Measurements from ENCODE around the gene RNF207. TPM values are rescaled to one million over a fixed set of nuclear protein-coding genes. Genes with fewer than 3 reads are reported as not detected.

Gene RNF207
- total RNA-seq, 1 donor from 2014 or later: 70.1 TPM

DNA sequence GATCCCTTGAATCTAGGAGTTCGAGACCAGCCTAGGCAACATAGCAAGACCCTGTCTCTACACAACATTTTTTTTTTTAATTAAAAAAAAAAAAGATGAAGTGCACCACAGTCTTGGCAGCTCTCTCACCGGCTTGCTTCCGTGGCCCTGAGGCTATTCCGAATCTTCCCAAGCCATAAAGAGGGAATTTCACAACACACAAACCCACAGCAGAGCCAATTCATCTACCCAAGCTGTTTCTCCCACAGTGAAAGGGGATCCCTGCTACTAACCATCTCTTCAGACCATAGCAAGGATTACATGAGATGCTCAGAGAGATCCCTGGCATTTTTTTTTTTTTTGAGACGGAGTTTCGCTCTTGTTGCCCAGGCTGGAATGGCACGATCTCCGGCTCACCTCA lies 17.5 kb upstream of the RNF207 start:
- ATAC-seq (ENCODE audit: poor library complexity): no peak
- intact Hi-C loops (cut with DNase I): no loop called here
- DNase-seq: no peak

DNA sequence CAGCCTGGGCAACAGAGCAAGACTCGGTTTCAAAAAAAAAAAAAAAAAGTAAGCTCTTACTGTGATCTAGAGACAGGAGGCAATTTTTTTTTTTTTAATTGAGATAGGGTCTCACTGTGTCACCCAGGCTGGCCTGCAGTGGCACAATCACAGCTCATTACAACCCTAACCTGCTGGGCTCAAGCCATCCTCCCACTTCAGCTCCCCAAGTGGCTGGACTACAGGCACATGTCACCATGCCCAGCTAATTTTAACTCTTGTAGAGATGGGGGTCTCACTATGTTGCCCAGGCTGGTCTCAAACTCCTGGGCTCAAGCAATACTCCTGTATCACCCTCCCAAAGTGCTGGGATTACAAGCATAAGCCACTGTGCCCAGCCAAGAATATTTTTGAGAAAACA lies 14.0 kb upstream of the RNF207 start:
- ATAC-seq (ENCODE audit: poor library complexity): no peak
- no peak for DNase-seq
- intact Hi-C loops (cut with DNase I): no loop called here

DNA sequence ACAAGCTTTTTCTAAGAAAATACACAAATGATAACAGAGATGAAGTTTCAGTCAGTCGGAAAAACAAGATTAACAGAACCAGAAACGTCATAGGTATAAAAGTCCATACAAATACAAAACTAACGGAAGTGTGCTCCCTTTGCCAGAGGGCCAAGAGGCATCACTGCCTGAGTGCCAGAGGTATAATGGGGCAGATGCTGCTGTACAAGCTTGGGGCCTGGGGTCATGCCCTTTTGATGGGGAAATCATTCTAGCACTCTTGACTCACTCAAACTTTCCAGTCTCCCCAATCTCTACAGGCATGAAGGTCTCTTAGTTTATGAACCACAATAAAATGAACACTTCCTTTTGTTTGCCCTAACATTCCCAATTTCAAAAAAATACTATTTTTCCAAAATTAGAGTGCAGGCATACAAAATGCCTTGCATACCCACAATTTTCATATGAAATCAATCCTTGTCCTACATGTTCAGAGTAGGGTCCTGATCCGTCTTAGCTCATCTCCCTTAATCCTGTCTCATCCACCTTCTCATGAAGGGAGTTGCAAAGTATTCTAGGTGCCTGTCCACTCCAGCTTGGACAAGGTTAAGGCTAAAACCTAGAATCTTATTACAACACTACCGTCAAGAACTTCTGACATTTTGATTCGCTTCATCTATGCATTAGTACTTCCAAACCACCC lies 8.0 kb upstream of the RNF207 start:
- intact Hi-C loops (cut with DNase I): no loop called here
- no peak for ATAC-seq (ENCODE audit: poor library complexity)
- no peak for DNase-seq

DNA sequence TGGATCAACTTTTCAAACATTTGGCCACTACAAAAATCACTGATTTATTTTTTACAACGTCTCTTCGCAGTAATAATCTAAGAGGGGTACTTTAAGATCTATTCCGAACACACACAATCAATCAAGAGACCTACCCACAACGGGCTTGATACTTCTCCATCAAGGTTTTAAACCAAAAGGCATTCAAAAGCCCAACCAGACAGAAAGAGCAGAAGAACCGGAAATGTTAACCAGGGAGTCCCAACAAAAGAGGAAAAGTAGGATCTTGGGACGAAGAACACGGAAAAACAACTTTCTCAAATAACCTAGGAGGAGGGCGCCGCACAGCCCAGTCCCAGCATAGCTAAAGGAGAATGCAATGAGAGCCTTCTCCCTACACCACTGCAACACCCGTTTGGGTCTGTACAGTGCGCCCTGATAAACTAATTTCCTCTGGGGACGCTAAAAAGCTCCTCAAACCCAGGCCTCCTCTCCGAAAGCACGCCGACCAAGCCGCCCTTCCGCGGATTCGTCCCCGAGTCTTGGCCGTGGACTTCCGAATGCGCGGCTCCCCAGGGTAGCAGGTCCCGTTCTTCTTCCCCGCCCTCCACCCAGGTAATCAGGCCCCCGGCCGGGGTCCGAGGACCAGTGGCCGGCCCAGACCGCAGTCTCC lies 7.1 kb upstream of the RNF207 start:
- intact Hi-C loops (cut with DNase I): no loop called here
- peak; percentile 52 for DNase-seq
- ATAC-seq (ENCODE audit: poor library complexity): peak; percentile 4

DNA sequence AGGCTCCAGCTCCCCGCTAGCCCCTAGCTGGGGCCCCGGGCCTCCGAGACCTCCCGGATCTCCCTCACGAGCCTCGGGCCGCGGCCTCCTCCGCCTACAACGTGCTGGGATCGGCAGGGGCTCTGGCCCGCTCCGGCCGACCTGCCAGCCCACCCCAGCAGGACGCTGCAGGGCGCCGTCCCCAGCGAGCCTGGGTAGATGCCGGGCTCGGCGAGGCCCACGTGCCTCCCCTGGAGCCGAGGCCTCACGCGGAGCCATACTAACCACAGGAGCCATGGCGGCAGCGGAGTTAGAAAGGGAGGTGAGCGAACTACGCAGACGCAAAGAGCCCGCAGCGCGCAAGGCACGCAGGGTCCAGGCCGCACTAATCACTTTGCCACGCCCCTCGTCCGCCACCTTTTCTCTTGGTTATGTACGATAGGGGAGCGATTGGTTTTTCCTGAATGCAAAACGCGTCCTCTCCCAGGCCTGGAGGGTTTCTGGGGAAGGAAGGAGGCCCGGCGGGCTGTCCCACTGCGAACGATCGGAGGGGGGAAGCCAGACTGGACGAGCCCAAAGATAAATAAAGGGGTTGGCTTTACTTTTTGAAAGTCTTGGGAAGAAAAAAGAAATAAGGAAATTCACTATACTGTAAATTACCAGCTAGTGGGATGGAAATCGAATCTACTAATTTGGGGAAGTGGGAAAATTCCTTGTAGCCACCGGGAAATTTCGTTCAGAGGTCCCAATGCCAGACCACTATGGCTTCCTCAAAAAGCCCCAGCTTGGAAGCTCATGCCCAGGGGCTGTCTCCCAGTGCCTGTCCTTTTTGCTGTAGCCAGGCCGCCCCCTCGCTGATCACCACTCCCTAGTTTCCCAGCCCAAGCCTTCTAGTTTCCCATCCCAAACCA lies 6.4 kb upstream of the RNF207 start, which contains the start of gene RPL22:
TSS of gene RPL22 (minus strand) at position 298 of the 890 bp plus-strand sequence. CDS start at position 276, 22 bp downstream.
- DNase-seq: peak; percentile 99
- intact Hi-C loops (cut with DNase I): loop anchor here (5.0 kb wide), 1 partner anchor 38 kb away; the partner anchor contains the start of gene ICMT
- ATAC-seq (ENCODE audit: poor library complexity): peak; percentile 99

DNA sequence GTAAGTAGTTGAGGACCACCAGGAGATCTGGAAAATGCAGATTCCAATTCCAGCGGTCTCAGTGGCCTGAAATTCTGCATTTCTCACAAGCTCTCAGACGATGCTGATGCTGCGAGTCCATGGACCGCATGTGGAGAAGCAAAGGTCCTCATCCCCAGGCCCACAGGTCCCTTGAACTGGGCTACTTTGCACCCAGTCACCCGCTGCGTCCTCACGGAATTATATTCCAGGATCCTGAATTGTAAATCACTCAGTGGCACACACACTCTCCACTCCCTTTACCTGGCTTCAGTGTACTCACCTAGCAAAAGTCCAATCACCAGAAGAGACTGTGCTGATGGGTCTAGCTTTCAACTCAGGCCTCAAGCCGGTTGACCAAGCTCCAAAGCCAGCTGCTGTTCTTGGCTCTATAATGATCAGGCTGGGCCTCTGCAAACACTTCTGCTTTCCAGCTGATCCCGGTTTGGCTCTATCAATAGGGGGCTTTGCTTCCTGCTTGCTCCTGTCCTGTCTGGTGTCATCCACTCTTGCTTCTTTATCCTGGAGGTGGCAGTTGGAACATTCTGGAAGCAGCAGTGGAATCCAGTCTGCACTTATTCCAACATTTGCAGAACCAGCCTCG lies 5.6 kb upstream of the RNF207 start:
- DNase-seq: no peak
- intact Hi-C loops (cut with DNase I): loop anchor here (5.0 kb wide), 1 partner anchor 37 kb away; the partner anchor contains the start of gene ICMT
- no peak for ATAC-seq (ENCODE audit: poor library complexity)

DNA sequence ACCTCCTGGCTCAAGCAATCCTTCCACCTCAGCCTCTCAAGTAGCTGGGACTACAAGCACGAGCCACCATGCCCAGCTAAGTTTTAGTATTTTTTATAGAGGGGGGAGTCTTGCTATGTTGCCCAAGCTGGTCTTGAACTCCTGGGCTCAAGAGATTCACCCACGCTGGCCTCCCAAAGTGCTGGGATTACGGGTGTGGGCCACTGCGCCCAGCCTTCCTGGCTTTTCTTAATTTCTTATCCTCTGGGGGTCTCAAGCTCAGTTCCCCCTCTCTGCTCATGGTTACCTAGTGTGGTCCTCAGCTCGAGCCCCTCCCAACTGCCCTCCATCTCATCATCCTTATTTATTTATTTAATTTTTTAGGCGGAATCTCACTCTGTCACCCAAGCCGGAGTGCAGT lies 3.7 kb upstream of the RNF207 start:
- DNase-seq (no peak), ATAC-seq (ENCODE audit: poor library complexity) (no peak)
- intact Hi-C loops (cut with DNase I): loop anchor here (5.0 kb wide), 1 partner anchor 35 kb away; the partner anchor contains the start of gene ICMT

DNA sequence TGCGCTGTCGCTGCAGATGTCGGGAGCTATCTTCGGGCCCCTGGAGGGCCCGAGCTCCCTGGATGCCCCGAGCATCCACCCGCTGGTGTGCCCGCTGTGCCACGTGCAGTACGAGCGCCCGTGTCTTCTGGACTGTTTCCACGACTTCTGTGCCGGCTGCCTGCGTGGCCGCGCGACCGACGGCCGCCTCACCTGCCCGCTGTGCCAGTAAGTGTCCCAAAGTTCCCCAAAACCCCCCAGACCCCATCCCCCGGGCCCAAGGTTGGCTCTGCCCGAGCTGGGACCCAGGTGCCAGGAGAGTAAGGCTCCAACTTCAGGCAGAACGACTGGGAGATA lies 569 bp downstream of the RNF207 start:
- intact Hi-C loops (cut with DNase I): no loop called here
- peak; percentile 4 for ATAC-seq (ENCODE audit: poor library complexity)
- DNase-seq: no peak

DNA sequence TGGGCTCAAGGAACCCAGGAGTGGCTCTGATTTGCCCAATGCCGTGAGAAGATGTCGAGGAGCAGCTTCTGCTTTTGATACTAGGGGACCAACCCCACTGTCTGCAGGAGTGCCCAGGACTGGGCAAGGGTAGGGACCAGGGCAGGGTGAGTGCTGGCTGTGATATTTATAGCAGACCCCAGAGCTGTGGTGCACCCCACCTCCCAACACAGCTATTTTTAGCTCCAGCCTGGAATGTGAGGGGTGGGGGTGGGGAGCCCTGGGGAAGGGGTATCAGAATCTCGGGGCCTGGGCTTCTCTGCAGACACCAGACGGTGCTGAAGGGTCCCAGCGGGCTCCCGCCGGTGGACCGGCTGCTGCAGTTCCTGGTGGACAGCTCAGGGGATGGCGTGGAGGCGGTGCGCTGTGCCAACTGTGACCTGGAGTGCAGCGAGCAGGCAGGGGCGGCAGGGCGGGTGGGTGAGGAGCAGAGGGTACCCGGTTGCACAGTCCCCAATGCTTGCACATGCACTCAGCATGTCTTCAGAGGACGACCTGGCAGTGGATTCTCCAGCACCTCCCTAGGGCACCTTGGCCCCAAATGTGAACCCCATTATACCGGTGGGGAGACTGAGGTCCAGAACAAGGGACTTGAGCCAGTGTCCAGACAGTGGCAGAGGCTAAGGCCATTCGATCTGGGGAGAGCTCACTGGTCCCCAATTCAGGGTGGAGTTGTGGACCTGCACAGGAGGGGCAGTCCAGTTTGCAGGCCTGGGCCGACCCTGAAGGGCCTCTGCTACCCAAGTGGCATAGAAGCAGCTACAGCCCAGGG lies 1.4 kb downstream of the RNF207 start:
- intact Hi-C loops (cut with DNase I): no loop called here

DNA sequence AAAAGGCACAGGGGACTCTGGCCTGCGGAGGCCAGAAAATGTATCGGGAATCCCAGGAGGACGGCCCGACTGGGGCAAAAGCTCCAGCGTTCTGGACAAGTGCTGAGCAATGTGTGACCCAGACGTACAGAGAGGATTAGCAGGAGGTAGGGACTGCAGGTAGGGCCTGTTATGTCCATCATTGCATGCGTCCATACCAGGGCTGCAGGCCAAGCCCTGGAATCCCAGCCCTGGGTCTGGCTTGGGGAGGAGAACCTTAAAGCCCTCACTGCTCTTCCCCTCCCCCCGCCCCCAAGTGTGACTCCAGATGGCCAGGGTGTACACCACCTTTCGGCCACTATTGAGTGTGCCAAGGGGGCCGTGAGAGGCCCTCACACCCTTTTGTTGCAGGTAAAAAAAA lies 2.0 kb downstream of the RNF207 start:
- ATAC-seq (ENCODE audit: poor library complexity): no peak
- no peak for DNase-seq
- intact Hi-C loops (cut with DNase I): no loop called here

More for the DNA sequence above, 1.4 kb downstream of the RNF207 start:
- DNase-seq: peak; percentile 56
- peak; percentile 44 for ATAC-seq (ENCODE audit: poor library complexity)

DNA sequence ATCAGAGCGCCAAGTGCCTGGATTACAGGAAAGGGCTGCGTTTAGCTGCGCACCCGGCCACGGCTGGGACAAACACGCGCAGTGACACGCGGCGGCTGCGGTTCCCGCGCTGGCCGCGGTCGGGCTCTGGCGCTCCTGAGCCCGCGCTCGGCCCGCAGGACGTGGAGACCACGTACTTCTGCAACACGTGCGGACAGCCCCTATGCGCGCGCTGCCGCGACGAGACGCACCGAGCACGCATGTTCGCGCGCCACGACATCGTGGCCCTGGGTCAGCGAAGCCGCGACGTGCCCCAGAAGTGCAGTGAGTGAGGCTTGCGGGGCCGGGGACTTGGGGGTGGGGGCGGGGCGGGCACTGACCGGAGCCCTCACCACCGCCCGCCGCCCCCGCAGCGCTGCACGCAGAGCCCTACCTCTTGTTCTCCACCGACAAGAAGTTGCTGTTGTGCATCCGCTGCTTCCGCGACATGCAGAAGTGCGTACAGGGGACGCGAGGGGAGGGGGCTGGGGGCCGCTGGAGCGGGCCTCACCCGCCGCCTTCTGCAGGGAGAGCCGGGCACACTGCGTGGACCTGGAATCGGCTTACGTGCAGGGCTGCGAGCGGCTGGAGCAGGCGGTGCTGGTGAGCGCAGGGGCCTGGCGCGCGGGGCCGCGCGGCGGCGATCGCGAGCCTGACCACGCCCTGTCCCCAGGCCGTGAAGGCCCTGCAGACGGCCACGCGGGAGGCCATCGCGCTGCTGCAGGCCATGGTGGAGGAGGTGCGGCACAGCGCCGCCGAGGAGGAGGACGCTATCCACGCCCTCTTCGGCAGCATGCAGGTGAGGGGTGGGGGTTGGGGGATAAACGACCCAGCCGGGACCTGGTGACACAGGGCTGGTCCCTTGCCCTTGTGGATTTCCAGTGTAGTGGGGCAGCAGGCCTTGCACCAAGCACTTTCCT lies 3.1 kb downstream of the RNF207 start:
- ATAC-seq (ENCODE audit: poor library complexity) (peak; percentile 26), DNase-seq (peak; percentile 72)
- intact Hi-C loops (cut with DNase I): no loop called here

DNA sequence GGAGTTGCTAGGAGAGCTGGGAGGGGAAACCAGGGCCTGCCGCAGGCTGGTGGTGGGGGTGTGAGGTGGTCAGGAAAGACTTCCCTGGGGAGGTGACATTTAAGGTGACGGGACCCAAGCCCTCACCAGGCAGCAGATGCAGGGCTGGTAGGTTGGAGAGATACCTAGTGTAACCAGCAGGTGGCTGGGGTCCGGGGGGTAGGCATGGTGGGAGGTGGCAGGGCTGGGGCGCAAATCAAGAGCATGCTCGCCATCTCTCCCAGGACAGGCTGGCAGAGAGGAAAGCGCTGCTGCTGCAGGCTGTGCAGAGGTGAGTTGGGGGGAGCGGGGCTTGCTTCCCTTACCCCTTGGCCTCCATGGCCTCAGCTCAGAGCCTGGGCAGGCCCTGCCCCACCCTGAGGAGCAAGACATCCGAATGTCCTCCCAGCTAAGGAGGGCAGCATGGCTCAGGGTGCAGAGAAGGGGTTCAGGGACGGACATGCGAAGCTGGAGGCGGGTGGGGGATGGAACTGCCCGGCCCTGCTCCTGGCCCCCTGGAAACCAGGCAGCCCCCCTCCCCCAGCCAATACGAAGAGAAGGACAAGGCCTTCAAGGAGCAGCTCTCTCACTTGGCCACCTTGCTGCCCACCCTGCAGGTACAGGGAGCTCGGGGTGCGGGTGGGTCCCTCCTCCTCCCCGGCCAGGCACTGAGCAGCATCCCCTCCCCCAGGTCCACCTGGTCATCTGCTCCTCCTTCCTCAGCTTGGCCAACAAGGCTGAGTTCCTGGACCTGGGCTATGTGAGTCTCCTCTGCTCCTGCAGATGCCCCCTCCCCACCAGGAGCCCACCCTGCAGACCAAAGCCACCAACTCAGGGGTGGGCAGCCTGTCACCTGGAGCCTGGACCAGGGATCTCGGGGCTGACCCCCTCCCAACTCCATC lies 4.0 kb downstream of the RNF207 start:
- DNase-seq (no peak), ATAC-seq (ENCODE audit: poor library complexity) (no peak)
- intact Hi-C loops (cut with DNase I): no loop called here

DNA sequence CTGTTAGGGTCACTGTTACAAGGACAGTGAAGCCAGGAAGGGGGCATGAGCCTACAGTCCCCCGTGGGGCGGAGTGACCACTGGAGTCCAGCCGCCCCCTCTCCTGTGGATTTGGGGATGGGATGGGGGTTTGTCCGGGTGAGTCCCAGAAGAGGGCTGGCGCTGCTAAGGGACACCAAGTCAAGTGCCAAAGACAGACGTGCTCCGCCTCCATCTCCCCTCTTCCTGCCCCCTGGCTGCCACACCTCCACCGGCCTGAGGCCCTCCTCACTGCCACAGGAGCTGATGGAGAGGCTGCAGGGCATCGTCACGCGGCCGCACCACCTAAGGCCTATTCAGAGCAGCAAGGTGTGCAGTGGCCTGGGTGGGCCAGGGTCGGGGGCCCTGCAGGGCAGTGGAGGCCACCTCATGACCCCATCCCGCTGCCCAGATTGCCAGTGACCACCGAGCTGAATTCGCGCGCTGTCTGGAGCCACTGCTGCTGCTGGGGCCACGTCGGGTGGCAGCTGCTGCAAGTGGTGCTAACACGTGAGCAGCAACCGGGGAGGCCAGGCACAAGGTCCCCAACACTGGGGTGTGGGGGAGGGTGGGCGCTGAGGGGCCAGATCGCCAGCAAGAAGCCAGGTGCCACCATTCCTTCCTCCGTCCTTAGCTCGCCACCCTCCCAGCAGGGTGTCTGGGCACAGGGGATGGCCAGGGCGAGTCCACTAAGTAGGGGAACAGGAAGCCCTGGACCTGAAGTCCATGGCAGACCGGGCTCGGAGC lies 4.9 kb downstream of the RNF207 start:
- ATAC-seq (ENCODE audit: poor library complexity) (no peak), DNase-seq (no peak)
- intact Hi-C loops (cut with DNase I): no loop called here

DNA sequence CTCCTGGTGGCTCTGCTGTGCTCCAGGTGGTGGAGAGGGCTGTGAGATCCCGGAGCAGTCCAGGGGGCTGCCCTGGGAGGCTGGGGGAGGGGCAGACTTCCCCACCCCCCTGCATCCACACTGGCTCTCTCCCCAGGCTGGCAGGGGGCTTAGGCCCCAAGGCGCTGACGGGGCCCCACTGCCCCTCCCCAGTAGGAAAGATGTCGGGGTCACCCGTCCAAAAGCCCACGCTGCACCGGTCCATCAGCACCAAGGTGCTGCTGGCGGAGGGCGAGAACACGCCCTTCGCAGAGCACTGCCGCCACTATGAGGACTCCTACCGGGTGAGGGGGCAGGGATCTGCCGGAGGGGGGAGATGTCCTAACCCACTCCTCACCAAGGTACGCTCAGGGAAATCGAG lies 5.8 kb downstream of the RNF207 start:
- intact Hi-C loops (cut with DNase I): no loop called here
- DNase-seq (no peak), ATAC-seq (ENCODE audit: poor library complexity) (no peak)

DNA sequence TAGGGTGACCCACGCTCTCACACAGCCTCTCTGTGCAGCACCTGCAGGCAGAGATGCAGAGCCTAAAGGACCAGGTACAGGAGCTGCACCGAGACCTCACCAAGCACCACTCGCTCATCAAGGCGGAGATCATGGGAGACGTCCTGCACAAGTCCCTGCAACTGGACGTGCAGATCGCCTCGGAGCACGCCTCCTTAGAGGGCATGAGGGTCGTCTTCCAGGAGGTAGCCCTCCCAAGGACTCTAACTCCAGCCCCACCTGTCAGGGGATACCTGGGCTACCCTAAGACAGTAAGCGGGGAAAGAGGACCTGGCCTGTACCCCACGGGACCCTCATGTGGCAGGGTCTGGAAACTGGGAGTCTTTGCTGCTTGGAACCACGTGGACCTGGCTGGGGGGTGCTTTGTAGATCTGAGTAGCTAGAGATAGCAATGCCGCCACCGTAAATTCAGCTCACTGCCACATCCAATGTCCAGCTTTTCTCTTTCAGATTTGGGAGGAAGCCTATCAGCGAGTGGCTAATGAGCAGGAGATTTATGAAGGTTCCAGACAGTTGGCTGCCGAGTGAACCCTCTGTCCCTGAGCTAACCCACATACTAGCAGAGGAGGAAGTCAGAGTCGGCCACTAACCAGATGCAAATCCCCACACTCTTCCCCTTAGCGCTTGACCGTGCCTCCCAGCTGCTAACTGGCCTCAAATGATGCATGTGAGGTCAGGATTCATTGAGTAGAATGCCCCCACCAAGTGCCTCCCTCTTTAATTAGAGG lies 6.5 kb downstream of the RNF207 start:
- DNase-seq: no peak
- intact Hi-C loops (cut with DNase I): no loop called here

More for the DNA sequence above, 6.5 kb downstream of the RNF207 start:
- ATAC-seq (ENCODE audit: poor library complexity): no peak

Data from Right ventricle myocardium superior (tissue), 1 donor.